GM10266 (cell line): ENCODE data around the gene TSEN34.

Experiments
- DNase-seq: peaks from one replicate; pipeline ENCODE4 v3.0.0; 2012; ENCODE audit errors: extremely low spot score
- CTCF ChIP-seq: IDR thresholded peaks from 2 replicates; pipeline ENCODE4 v1.5.1; 2012; ENCODE audit warnings: mild to moderate bottlenecking, low read depth; ENCODE audit not compliant: control insufficient read depth, insufficient read depth; ENCODE audit errors: missing control alignments

TSEN34 gene

GRCh38 chr19:54172471-54173358 lies 18.4 kb upstream of the TSEN34 start, which contains the start of gene TMC4:
TMC4 (minus strand) TSS chr19:54173160; CDS start chr19:54173117, 43 bp downstream.
- no peak for DNase-seq
- no peak for TF ChIP-seq CTCF

GRCh38 chr19:54173359-54173699 lies 17.8 kb upstream of the TSEN34 start:
- TF ChIP-seq CTCF, result no peak
- DNase-seq, result no peak

GRCh38 chr19:54173951-54174834 lies 16.9 kb upstream of the TSEN34 start:
- no peak for DNase-seq
- no peak for TF ChIP-seq CTCF

- TF ChIP-seq CTCF, result no peak
- no peak for DNase-seq
Measured at GRCh38 chr19:54178581-54179261, 12.4 kb upstream of the TSEN34 start.

DNA sequence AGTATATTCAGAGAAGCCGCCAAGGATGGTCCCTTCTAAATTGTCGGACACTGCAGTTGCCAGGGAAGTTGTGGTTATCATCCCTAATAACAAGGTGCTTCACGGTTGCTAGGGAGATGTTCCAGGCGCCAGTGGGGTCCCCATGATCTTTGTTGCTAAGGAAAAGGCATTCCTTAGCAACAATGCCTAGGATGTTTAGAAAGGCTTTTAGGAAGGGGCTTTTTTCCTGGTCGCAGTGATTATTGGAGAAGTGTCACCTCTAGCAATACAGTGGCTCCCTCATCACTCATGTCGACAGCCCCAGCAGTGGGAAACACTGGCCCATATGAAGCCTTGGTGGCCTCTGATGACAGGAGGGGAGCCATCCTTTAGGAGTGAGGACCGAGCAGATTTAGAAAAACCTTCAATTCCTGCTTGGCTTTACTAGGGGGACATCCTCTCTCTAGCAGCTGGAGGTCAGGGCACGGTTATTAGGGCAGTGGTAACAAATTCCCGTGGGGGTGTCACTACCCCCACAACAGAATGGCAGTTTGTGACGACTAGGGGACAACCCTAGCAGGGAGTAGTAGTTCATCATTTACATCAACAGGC lies 11.8 kb upstream of the TSEN34 start:
- no peak for TF ChIP-seq CTCF

GRCh38 chr19:54179921-54180461 lies 11.1 kb upstream of the TSEN34 start:
- TF ChIP-seq CTCF, result peak; percentile 22
- no peak for DNase-seq

More for the DNA sequence above, 11.8 kb upstream of the TSEN34 start:
- DNase-seq, result no peak
